GM19468 (cell line): Measurements from ENCODE around the gene SNTB2.
"Not testable (repeated sequence)": the region's sequence is repeated elsewhere in the genome, so short reads cannot be mapped to it uniquely, and the experiment has no call there.

Source experiments
- ATAC-seq: cut with Tn5 transposase; IDR thresholded peaks from one replicate; pipeline ENCODE4 v1.9.1; 2021; ENCODE audit warnings: mild to moderate bottlenecking, moderate library complexity, moderate number of reproducible peaks; ENCODE audit not compliant: unreplicated experiment; ENCODE audit errors: extremely low read depth

SNTB2 gene

GRCh38 chr16:69186642-69187445 lies at the start of gene SNTB2:
TSS of gene SNTB2 (plus strand) at chr16:69187164. CDS start at chr16:69187167, 3 bp downstream.
- peak; percentile 72 for ATAC-seq

DNA sequence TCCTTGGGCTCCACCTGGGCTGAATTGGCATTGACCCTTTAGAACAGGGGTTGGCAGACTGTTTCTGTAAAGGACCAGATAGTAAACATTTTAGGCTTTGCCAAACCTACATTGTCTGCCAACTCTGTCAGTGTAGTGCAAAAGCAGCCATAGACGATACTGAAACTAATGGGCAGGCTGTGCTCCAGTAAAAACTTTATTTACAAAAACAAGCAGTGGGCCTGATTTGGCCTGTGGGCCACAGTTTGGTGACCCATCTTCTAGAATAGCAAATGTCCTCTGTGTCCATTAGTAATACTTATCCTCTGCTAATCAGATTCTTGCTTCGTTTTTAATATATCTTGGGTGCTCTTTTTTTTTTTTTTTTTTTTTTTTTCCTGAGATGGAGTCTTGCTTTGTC lies 48.4 kb upstream of the SNTB2 start:
- ATAC-seq, result no peak

DNA sequence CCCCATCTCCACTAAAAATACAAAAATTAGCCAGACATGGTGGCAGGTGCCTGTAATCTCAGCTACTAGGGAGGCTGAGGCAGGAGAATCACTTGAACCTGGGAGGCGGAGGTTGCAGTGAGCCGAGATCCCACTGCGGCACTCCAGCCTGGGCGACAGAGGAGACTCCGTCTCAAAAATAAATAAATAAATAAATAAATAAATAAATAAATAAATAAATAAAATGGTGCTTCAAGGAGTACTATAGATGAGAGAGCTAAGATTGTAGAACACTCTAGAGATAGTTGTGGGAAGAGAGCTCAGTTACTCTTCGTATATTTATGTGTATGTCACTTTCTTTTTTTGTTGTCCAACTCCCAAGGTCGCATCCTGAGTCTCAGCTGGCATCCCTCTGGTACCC lies 47.5 kb upstream of the SNTB2 start:
- not testable (repeated sequence) for ATAC-seq

DNA sequence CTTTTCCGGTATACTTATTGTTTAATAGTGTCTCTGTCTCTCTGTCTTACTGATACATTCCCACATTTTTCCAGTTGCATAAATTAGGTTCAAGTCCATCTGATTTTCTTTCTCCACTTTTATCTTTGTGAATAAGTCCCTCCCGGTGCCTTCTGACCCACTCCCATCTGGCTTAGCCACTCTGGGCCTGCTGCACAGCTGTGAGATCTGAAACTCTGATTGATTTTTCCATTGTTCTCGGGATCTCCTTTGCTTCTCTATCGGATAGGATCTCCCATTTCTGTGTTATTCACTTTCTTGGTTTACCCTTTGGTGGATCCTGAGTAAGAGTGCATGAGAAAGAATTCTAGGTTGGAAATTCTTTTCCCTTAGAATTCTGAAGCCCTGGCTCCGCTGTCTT lies 46.0 kb upstream of the SNTB2 start:
- no peak for ATAC-seq

- ATAC-seq, result no peak
Observed at GRCh38 chr16:69141936-69142335, 45.0 kb upstream of the SNTB2 start.

- no peak for ATAC-seq
Observed at GRCh38 chr16:69143116-69143515, 43.8 kb upstream of the SNTB2 start.

DNA sequence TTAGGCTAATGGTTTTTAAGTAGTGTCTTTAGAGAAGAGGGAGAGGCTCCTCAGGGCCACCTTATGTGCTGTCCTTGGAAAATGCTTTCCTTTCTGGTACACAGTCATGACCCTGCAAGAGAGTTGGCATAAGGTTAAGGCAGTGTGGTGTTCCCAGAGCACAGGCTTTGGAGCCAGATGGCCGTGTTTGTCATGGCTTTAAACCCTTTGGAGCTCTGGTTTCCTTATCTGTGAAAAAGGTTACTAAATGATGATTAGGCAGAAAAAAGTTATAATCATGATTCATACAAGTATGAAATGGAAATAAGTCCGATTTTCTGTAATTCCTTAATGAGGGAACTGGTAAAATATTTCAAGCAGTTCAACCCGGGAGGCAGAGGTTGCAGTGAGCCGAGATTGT lies 41.3 kb upstream of the SNTB2 start:
- ATAC-seq, result no peak

DNA sequence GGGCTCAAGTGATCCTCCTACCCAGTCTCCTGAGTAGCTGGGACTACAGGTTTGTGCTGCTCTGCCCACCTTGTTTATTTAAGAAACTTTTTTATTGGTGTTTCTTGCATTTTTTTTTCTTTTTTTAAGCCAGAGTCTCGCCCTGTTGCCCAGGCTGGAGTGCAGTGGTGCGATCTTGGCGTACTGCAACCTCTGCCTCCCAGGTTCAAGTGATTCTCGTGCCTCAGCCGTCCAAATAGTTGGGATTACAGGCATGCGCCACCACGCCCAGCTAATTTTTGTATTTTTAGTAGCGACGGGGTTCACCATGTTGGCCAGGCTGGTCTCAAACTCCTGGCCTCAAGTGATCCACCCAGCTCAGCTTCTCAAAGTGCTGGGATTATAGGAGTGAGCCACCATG lies 37.3 kb upstream of the SNTB2 start:
- not testable (repeated sequence) for ATAC-seq

DNA sequence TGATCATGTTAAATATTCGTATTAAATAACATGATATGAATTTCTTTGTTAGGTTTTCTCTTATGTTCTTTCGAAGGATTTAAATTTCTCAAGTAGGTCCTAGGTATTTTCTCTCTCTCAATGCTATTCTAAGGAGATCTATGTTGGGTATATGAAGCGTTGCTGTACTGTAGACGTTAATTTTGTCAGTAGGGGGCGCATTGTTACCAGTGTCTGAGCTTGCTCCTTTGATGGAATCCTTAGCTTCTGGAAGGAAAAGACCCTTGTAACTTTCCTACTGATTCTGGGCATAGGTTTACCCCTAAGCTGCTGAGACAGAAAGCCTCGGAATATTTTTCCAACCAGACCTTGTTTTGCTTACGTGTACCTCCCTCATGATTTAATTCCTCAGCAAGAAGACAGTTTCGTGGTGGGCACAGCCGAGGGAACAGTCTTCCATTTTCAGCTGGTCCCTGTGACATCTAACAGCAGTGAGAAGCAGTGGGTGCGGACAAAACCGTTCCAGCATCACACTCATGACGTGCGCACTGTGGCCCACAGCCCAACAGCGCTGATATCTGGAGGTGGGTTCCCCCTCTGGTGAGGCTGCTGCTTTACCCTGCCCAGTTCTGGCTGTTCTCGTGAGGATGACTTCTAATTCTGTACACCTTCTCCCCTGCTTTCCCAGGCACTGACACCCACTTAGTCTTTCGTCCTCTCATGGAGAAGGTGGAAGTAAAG lies 36.7 kb upstream of the SNTB2 start:
- ATAC-seq, result no peak

DNA sequence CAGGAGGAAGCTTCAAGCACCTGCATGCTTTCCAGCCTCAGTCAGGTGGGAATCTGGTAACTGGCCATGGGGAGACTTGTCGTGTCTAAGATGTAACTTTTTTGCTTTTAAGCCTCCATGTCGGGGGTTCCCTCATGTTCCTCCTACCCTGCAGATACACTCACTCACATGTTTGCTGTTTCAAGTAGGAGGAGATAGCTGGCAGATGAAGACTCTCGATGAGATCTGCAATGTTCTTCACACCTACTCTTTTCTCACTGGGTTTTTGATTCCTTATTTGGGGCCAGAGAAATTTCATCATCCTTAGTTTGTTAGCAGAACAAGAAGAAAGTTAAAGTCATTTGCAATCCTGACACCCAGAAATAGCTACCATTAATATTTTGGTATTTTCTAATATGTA lies 29.8 kb upstream of the SNTB2 start:
- no peak for ATAC-seq

DNA sequence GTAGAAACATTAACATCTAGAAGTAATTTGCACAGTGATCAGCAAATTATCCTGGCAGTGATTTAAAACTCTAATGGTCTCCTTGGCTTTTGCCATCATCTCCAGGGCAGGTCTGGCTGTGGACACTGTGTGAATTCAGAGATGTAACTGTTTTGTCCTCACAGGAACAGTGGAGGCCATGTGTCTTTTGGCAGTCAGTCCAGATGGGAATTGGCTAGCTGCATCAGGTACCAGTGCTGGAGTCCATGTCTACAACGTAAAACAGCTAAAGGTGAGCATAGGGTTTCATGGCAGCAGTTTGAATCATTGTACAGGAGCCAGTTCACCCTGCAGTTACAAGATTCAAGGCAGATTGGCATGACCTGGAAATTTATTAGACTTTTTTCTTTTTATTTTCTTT lies 26.8 kb upstream of the SNTB2 start:
- ATAC-seq, result no peak

DNA sequence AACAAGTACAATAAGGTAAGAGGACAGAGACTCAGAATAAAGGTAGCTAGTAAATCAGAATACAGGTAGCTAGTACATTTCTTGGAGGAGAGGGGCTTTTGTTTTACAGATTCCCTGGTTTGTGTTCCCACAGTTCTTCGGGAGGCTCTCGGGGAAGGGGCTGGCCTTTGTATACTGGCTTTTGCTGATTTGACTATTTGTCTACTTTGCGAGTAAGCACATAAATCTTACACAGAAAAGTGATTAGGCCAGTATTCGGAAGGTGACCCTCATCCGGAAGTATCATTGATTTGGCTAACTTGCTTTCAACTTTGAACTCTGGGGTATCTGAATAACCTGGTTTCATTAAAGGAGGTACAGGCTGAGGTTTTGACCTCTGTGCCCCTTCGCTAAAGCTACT lies 21.4 kb upstream of the SNTB2 start:
- no peak for ATAC-seq

- ATAC-seq, result no peak
Observed at GRCh38 chr16:69166221-69166833, 20.6 kb upstream of the SNTB2 start.

GRCh38 chr16:69166946-69167930 lies 19.7 kb upstream of the SNTB2 start:
- no peak for ATAC-seq

DNA sequence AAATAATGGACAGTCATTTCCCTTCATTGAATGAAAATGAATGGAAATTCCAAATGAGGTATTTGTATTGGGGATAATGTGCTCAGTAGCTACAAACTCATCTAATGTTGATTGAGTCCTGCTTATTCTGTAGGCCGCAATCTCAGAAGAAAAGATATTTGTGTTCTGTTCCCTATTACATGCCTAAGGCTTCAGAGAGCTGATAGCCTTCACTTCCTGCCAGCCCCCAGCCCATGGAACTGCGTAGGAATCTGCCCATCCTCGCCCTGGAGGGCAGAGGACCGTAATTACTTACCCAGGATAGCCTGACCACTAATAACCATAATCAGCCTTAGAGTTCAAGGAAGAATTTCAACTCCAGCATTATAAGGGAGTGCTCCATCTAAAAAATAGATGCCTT lies 17.9 kb upstream of the SNTB2 start:
- no peak for ATAC-seq

DNA sequence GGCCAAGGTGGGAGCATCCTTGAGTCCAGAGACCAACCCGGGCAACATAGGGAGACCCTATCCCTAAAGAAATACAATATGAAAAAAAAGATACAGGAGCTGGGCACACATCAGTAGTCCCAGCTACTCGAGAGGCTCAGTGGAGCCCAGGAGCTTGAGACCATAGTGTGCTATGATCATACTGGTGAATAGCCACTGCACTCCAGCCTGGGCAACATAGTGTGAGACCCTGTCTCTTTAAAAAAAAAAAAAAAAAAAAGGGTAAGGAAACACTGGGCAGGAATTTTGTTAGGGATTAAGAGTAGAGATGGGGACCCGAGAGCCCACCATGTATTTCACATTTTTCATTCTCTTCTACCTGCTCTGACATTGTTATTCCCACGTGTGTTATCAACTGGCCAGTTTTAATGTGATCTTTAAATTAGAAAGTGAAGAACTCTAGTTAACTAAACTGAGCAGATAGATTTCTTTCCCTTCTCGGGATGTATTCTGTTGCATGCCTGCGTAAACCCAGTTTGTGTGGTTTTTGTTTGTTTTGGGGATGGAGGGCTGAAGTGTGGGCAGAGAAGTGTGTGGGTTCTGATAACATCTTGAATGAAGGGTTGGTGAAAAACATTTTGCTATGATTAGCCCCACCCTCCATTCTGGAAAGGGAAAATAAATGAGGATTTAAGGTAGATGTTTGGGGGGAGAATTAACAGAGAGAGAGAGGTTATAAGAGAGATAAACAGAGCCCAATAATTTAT lies 17.2 kb upstream of the SNTB2 start:
- ATAC-seq, result no peak

DNA sequence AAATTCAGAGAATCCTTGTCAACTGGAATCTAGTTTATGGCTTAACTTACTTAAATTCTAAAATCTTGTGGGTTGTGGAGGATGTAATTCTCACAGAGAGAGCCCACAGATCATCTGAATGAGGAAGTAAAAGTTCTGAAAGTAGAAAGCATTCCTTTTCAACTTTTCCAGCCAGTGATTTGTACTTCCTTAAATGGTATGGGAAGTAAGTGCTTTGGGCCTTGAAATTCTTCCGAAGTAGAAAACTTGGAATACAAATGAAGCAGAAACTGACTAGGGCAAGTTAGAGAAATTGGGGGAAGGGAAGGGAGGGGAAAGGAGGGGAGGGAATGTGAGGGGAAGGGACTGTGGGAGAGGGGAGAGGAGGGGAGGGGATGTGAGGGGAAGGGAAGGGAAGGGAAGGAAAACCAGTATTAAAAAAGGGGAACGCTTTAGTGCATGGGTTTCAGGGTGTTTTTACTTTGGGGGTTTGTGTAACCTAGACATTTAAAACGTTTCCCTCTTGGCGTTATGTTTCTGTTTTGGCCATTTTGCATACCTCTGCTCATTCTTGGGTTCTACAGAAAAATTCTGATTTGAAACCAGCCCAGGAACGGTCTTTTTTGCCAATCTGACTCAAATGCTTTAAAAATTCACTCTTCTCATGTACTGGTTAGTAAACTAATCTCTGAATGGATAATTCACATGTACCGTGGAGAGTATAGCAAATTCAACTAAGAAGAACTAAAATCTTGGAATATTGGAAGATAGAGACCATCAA lies 15.5 kb upstream of the SNTB2 start:
- ATAC-seq, result no peak

DNA sequence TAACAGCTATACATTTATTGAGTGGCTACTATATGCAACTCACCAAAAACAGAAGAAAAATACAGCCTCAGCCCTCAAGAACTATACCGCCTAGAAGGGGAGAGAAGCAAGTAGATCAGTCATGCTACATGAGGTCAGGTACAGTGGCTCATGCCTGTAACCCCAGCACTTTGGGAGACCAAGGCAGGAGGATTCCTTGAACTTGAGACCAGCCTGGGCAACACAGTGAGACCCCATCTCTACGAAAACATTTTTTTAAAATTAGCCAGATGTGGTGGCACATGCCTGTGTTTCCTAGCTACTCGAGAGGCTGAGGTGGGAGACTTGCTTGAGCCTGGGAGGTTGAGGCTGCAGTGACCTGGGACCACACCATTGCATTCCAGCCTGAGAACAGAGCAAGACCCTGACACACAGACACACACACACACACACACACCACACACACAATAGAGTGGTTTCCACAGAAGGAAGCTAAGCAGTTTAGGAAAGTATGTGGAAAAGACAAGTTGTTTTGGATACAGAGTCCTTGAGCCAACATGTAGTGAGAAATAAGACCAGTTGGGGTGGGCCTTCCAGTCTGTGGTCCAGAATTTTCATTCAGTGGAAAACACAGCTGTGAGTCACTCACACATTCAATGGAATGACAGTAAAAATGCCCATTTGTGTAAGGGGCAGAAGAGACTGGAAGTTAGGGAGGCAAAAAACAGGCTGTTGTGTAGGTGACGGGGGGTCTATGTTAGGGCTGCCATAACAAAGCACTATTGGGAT lies 10.7 kb upstream of the SNTB2 start:
- no peak for ATAC-seq
